H1 (cell line): ENCODE results near the gene CMKLR1. TPM values are rescaled to one million over a fixed set of nuclear protein-coding genes. Genes with fewer than 3 reads are reported as not detected.

ENCODE experiments used
- CTCF ChIA-PET: fragments of 300-600 bp; sonication (Branson Sonifier 250); formaldehyde crosslinking; loops from one replicate; lab custom pipeline; 2021; ENCODE audit not compliant: partially characterized antibody; lab: Charles Lee
- POLR2A ChIA-PET: fragments of 300-600 bp; sonication (Branson Sonifier 250); formaldehyde crosslinking; loops from one replicate; lab custom pipeline; 2021; ENCODE audit warnings: inconsistent platforms; ENCODE audit not compliant: partially characterized antibody; lab: Charles Lee
- DNase-seq, 2 experiments: peaks; one replicate each; pipeline versions ENCODE4 v3.0.0 to v3.0.0-alpha.2; 2010 to 2022; ENCODE audit warnings: low spot score in 2 of 2, low read depth in 1 of 2, mixed read lengths in 1 of 2
- FAIRE-seq: peaks from 2 replicates; lab custom pipeline; 2011; peaks lifted over from hg19 to GRCh38; lab: Jason Lieb, UNC
- H2AFZ ChIP-seq: 2 replicates; pipeline ENCODE4 v1.8.1; 2012; ENCODE audit warnings: low read length, inconsistent platforms
- H2AK5ac ChIP-seq: 2 replicates; pipeline ENCODE4 v1.6.1; 2013; ENCODE audit warnings: low read depth, low read length
- H2BK120ac ChIP-seq: replicated peaks from 2 replicates; pipeline ENCODE3; 2013; ENCODE audit warnings: low read depth, low read length, inconsistent platforms
- H2BK12ac ChIP-seq: 2 replicates; pipeline ENCODE4 v1.6.1; 2013; ENCODE audit warnings: low read depth, low read length
- H2BK15ac ChIP-seq: 2 replicates; pipeline ENCODE4 v1.6.1; 2013; ENCODE audit warnings: low read length
- H2BK20ac ChIP-seq: 2 replicates; pipeline ENCODE4 v1.6.1; 2013; ENCODE audit warnings: low read length
- H2BK5ac ChIP-seq: 2 replicates; pipeline ENCODE4 v1.6.1; 2013; ENCODE audit warnings: low read depth, low read length
- H3K14ac ChIP-seq: 2 replicates; pipeline ENCODE4 v1.6.1; 2013; ENCODE audit warnings: inconsistent platforms; ENCODE audit not compliant: insufficient read length
- H3K18ac ChIP-seq: 2 replicates; pipeline ENCODE4 v1.6.1; 2013; ENCODE audit warnings: low read length; ENCODE audit errors: extremely low read depth
- H3K23ac ChIP-seq: 2 replicates; pipeline ENCODE4 v1.6.1; 2013; ENCODE audit warnings: inconsistent platforms; ENCODE audit not compliant: insufficient read length
- H3K23me2 ChIP-seq: 2 replicates; pipeline ENCODE4 v1.6.1; 2013; ENCODE audit warnings: low read depth, low read length
- H3K27ac ChIP-seq: 2 replicates; pipeline ENCODE4 v1.6.1; 2011; ENCODE audit warnings: low read depth, low read length, inconsistent platforms
- H3K27me3 ChIP-seq, 4 experiments: replicated peaks in 1 of 4; 1 replicate in 1 of 4; 2 replicates in 3 of 4; pipeline versions ENCODE4 v1.6.1 to v1.8.1; 2011 to 2013; ENCODE audit warnings: low read length in 3 of 4, mild to moderate bottlenecking in 3 of 4, inconsistent platforms in 2 of 4, mixed read lengths in 2 of 4, moderate library complexity in 1 of 4; ENCODE audit not compliant: control insufficient read depth in 3 of 4, insufficient read depth in 3 of 4; ENCODE audit errors: extremely low read depth in 1 of 4
- H3K36me3 ChIP-seq, 4 experiments: 2 replicates each; pipeline versions ENCODE4 v1.6.1 to v1.8.1; 2011 to 2013; ENCODE audit warnings: mild to moderate bottlenecking in 4 of 4, low read length in 3 of 4, moderate library complexity in 2 of 4, control low read depth in 1 of 4, inconsistent platforms in 1 of 4; ENCODE audit not compliant: insufficient read depth in 4 of 4, control insufficient read depth in 2 of 4
- H3K4ac ChIP-seq: replicated peaks from 2 replicates; pipeline ENCODE3; 2013; ENCODE audit warnings: low read length, low read depth, mixed read lengths, inconsistent platforms; ENCODE audit not compliant: insufficient read length
- H3K4me1 ChIP-seq, 4 experiments: replicated peaks in 1 of 4; 1 replicate in 1 of 4; 2 replicates in 3 of 4; pipeline versions ENCODE4 v1.6.1 to v1.8.1; 2011 to 2013; ENCODE audit warnings: low read length in 3 of 4, inconsistent platforms in 2 of 4, mixed read lengths in 1 of 4; ENCODE audit not compliant: insufficient read depth in 4 of 4, control insufficient read depth in 3 of 4
- H3K4me2 ChIP-seq, 2 experiments: 2 replicates each; pipeline versions ENCODE4 v1.6.1 to v1.8.1; 2011 to 2013; ENCODE audit warnings: low read depth in 2 of 2, low read length in 2 of 2, control low read depth in 1 of 2, inconsistent platforms in 1 of 2, mild to moderate bottlenecking in 1 of 2; ENCODE audit not compliant: insufficient read depth in 1 of 2
- H3K4me3 ChIP-seq, 4 experiments: fragments of 200-600, 300-600 bp in 1 of 4; sonication (generic), shearing (Covaris generic), sonication (Bioruptor Twin) in 1 of 4; 2 replicates each; pipeline versions ENCODE4 v1.5.1 to v1.8.1; 2011 to 2016; ENCODE audit warnings: low read length in 4 of 4, low read depth in 3 of 4, control low read depth in 2 of 4, inconsistent platforms in 2 of 4, mild to moderate bottlenecking in 2 of 4, mixed read lengths in 1 of 4, moderate library complexity in 1 of 4; ENCODE audit not compliant: insufficient read depth in 2 of 4; ENCODE audit errors: extremely low read depth in 1 of 4
- H3K56ac ChIP-seq: replicated peaks from 2 replicates; pipeline ENCODE3; 2013; ENCODE audit warnings: low read depth, mild to moderate bottlenecking, mixed read lengths, low read length, inconsistent platforms; ENCODE audit not compliant: insufficient read length
- H3K79me1 ChIP-seq: 2 replicates; pipeline ENCODE4 v1.6.1; 2013; ENCODE audit warnings: low read depth, low read length, control low read depth
- H3K79me2 ChIP-seq, 2 experiments: 2 replicates each; pipeline versions ENCODE4 v1.6.1 to v1.8.1; 2012 to 2013; ENCODE audit warnings: low read length in 2 of 2, mild to moderate bottlenecking in 2 of 2, inconsistent platforms in 1 of 2; ENCODE audit not compliant: insufficient read depth in 2 of 2, control insufficient read depth in 1 of 2
- H3K9ac ChIP-seq, 4 experiments: replicated peaks in 1 of 4; 1 replicate in 1 of 4; 2 replicates in 3 of 4; pipeline versions ENCODE4 v1.6.1 to v1.8.1; 2011 to 2013; ENCODE audit warnings: low read depth in 3 of 4, low read length in 3 of 4, control low read depth in 2 of 4, mild to moderate bottlenecking in 2 of 4, moderate library complexity in 2 of 4, inconsistent platforms in 1 of 4; ENCODE audit errors: extremely low read depth in 1 of 4
- H3K9me3 ChIP-seq, 2 experiments: 2 replicates each; pipeline versions ENCODE4 v1.6.1 to v1.8.1; 2012 to 2013; ENCODE audit warnings: mild to moderate bottlenecking in 2 of 2, moderate library complexity in 2 of 2, control low read depth in 1 of 2, inconsistent platforms in 1 of 2, low read depth in 1 of 2, low read length in 1 of 2, mixed read lengths in 1 of 2; ENCODE audit not compliant: insufficient read depth in 2 of 2
- H4K20me1 ChIP-seq, 2 experiments: replicated peaks in 1 of 2; 2 replicates each; pipeline versions ENCODE3 to v1.8.1; 2011 to 2013; ENCODE audit warnings: inconsistent platforms in 2 of 2, low read length in 2 of 2, mild to moderate bottlenecking in 1 of 2; ENCODE audit not compliant: insufficient read depth in 2 of 2, control insufficient read depth in 1 of 2
- H4K5ac ChIP-seq: 2 replicates; pipeline ENCODE4 v1.6.1; 2013; ENCODE audit warnings: low read length, low read depth, mixed read lengths, inconsistent platforms; ENCODE audit not compliant: insufficient read length
- H4K8ac ChIP-seq: 2 replicates; pipeline ENCODE4 v1.8.0; 2013; ENCODE audit warnings: mild to moderate bottlenecking, moderate library complexity, low read length, inconsistent platforms; ENCODE audit not compliant: insufficient read depth; ENCODE audit errors: extremely low read depth
- H4K91ac ChIP-seq: replicated peaks from 2 replicates; pipeline ENCODE3; 2013; ENCODE audit warnings: low read length, mixed read lengths, inconsistent platforms; ENCODE audit not compliant: insufficient read length
- ASH2L ChIP-seq: fragments of 200-600, 300-600 bp; sonication (generic); IDR thresholded peaks from one replicate; pipeline ENCODE4 v1.7.1; 2017; ENCODE audit warnings: low read length
- SAP30 ChIP-seq: fragments of 300-600 bp; sonication (generic); IDR thresholded peaks from 2 replicates; pipeline ENCODE4 v1.7.1; 2012; ENCODE audit warnings: low read length, moderate library complexity, mild to moderate bottlenecking, inconsistent platforms; ENCODE audit not compliant: insufficient read depth, insufficient replicate concordance
- SP4 ChIP-seq: IDR thresholded peaks from 2 replicates; pipeline ENCODE4 v1.6.1; 2012; ENCODE audit warnings: low read length, inconsistent platforms
- WGBS, 2 experiments: shearing (Covaris generic) in 1 of 2; methylation state at CpG; one replicate each; pipeline versions ENCODE4 v1.1.6 to v1.1.7; 2013 to 2015; ENCODE audit warnings: low lambda C conversion rate in 2 of 2, mixed read lengths in 2 of 2, inconsistent platforms in 1 of 2, low coverage in 1 of 2, missing lambda C conversion rate in 1 of 2; ENCODE audit not compliant: insufficient replicate concordance in 2 of 2, insufficient coverage in 1 of 2, insufficient read length in 1 of 2; ENCODE audit errors: extremely low coverage in 1 of 2, missing lambda C conversion rate in 1 of 2; 5-methylcytosine and 5-hydroxymethylcytosine counted together
- polyA plus RNA-seq, 7 experiments: library from polyadenylated mRNA; depleted of rRNA in 3 of 7; stranded (reverse) in 5 of 7; unstranded in 2 of 7; fragments of >200 nt in 5 of 7; fragments of 200-250 nt in 2 of 7; gene quantifications; 1 replicate in 5 of 7; 2 replicates in 1 of 7; 4 replicates in 1 of 7; pipeline versions ENCODE4 v1.2.1 to v1.2.3, GENCODE V29; 2011 to 2013; ENCODE audit warnings: missing spikeins in 2 of 7, mixed read lengths in 2 of 7
- total RNA-seq: library from RNA; stranded (reverse); fragmentation: NEBNext Ultra II Directional; extraction: Animal tissue kit (Norgen Biotek cat#: 25700); gene quantifications from 2 replicates; pipeline ENCODE4 v1.2.1, GENCODE V29; 2021
- TF ChIP-seq, protein P1 (sequence below): IDR thresholded peaks from 2 replicates; pipeline ENCODE4 v1.6.1; 2012; ENCODE audit warnings: low read length, inconsistent platforms

The CMKLR1 gene
- total and polyA plus RNA-seq, 2 of the 8 experiments (the other 6 are each of a cell fraction or from before 2014, with no cell fraction given) = 2.1 to 2.8 TPM

GRCh38 chr12:108335349-108336119, 3.6 kb downstream of the CMKLR1 start:
- no peak overlapping the region for H2AFZ ChIP-seq
- no peaks in the 10 kb centered on the region for H3K9me3 ChIP-seq
- POLR2A ChIA-PET = interaction anchor here (1.1 kb wide), 1 partner anchor 8 kb away, joined by 3 read pairs; no protein-coding TSS in a partner anchor
- H2BK12ac ChIP-seq = no peak overlapping the region
- H2AK5ac ChIP-seq = no peak overlapping the region
- H4K20me1 ChIP-seq = no peaks in the 10 kb centered on the region
- peaks cover 0 to 9% (median 5%) of the 10 kb centered on the region in 4 experiments; a peak in 4 of 7 replicates for H3K4me1 ChIP-seq
- FAIRE-seq = no peak
- CTCF ChIA-PET = interaction anchor here (0.6 to 2.1 kb wide), 23 partner anchors 10 to 541 kb away, joined by 3 to 10 read pairs (median 4); no protein-coding TSS in a partner anchor
- no peak overlapping the region for H3K9ac ChIP-seq
- H4K5ac ChIP-seq = no peak overlapping the region
- no peaks in the 10 kb centered on the region for H3K36me3 ChIP-seq
- WGBS, 2 experiments = 82% methylated on average over 4 of the region's 4 CpGs; no CpG with 5 or more reads in 1 of the 2 experiments
- no peaks in the 10 kb centered on the region for H3K79me2 ChIP-seq
- H3K14ac ChIP-seq = no peak overlapping the region
- no peak overlapping the region for H3K4ac ChIP-seq
- no peak overlapping the region for H3K18ac ChIP-seq
- no peaks in the 10 kb centered on the region; the same call in 1 of the 2 replicates for H3K79me1 ChIP-seq
- H2BK5ac ChIP-seq = no peak overlapping the region
- DNase-seq = no peak
- H2BK120ac ChIP-seq = no peak overlapping the region
- no peak overlapping the region for H3K56ac ChIP-seq
- no peak overlapping the region for H2BK20ac ChIP-seq
- H3K4me3 ChIP-seq = no peak overlapping the region
- H3K23me2 ChIP-seq = no peaks in the 10 kb centered on the region; the same call in 1 of the 2 replicates
- H3K23ac ChIP-seq = no peak overlapping the region
- H4K8ac ChIP-seq = no peak overlapping the region
- H3K27me3 ChIP-seq = no peaks in the 10 kb centered on the region
- no peak overlapping the region for H4K91ac ChIP-seq
- no peak overlapping the region for H3K4me2 ChIP-seq
- H3K27ac ChIP-seq = no peak overlapping the region
- H2BK15ac ChIP-seq = no peak overlapping the region
- TF ChIP-seq ASH2L (no peak), SAP30 (no peak), SP4 (no peak)
- TF ChIP-seq, protein P1, sequence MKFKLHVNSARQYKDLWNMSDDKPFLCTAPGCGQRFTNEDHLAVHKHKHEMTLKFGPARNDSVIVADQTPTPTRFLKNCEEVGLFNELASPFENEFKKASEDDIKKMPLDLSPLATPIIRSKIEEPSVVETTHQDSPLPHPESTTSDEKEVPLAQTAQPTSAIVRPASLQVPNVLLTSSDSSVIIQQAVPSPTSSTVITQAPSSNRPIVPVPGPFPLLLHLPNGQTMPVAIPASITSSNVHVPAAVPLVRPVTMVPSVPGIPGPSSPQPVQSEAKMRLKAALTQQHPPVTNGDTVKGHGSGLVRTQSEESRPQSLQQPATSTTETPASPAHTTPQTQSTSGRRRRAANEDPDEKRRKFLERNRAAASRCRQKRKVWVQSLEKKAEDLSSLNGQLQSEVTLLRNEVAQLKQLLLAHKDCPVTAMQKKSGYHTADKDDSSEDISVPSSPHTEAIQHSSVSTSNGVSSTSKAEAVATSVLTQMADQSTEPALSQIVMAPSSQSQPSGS = no peak
- TF ChIP-seq, all 59 proteins: peak for 0
